Transverse colon (tissue), 4 donors: ENCODE data around the gene RELT.

Experiments used
- CTCF ChIP-seq, 5 experiments: fragments of 200-600 bp in 3 of 5; fragments of 450-650 bp in 2 of 5; sonication (generic) in 3 of 5; IDR thresholded peaks; 1 replicate in 2 of 5; 2 replicates in 3 of 5; pipeline ENCODE4 v1.5.1; 2016 to 2017; ENCODE audit warnings: antibody characterized with exemption in 5 of 5, inconsistent platforms in 3 of 5, mild to moderate bottlenecking in 2 of 5, moderate library complexity in 1 of 5
- EP300 ChIP-seq: sonication (generic); formaldehyde crosslinking; IDR thresholded peaks from one replicate; pipeline ENCODE4 v1.6.1; 2017; ENCODE audit warnings: antibody characterized with exemption, low read depth
- POLR2A ChIP-seq: fragments of 450-650 bp; IDR thresholded peaks from one replicate; pipeline ENCODE4 v1.6.1; 2016; ENCODE audit warnings: antibody characterized with exemption, mild to moderate bottlenecking, moderate library complexity
- POLR2AphosphoS5 ChIP-seq, 3 donors: sonication (generic); formaldehyde crosslinking; IDR thresholded peaks; one replicate each; pipeline ENCODE4 v1.6.1; 2016; ENCODE audit warnings: antibody characterized with exemption in 3 of 3

GRCh38 chr11:73423506-73423905 lies 47.3 kb downstream of the RELT start:
- no peak for TF ChIP-seq CTCF (IDR thresholded peaks at IDR 0.05)
- TF ChIP-seq POLR2A: no peak
- TF ChIP-seq EP300: no peak
- no peak for TF ChIP-seq POLR2AphosphoS5 (IDR thresholded peaks at IDR 0.05)
